AG20443 (cell line): ENCODE data around the gene PTPRE.
A peak's percentile ranks its signal among the peaks of the same experiment; 100 is the strongest.

ENCODE experiments used
- DNase-seq: peaks from one replicate; pipeline ENCODE4 v3.0.0; 2012; ENCODE audit warnings: low spot score, mixed read lengths

Gene PTPRE

DNA sequence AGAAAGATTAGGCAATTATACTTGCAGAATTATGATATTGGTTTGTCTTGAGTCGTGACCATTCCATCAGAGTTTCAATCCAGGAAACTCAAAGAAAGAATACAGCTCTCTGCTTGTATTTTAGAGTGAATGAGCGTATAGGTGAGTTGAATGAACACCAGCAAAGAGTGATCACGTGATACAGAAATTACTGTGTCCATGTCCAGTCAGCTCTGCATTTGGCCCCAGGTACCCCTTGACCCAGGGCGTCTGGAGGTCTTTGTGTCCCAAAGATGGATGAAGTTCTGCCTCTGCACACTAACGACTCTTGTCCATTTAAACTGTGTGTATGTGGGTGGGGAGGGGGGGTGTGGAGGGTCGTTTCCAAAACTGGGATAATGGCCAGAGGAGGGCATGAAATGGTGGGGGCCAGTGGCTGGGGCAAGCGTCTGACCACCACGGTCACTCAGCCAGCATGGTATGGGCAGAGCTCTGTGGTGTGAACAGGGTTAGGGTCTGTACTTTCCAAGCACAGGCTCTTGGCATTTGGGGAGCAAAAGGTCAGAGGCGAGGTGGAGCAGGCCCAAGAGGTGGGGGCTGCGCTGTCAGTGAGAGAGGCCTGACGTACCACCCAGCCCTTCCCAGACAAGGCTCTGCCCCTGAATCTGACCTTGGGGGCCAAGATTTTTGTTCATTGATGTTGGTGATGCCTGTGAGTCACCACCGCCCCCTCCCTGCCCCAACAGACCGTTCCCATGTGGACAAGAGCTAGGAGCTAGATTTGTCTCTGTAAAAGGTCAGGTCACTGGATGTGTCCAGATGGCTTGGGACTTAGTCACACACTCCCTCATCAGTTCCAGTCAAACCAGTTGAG lies 1.4 kb downstream of the PTPRE start:
- peak; percentile 68 for DNase-seq

DNA sequence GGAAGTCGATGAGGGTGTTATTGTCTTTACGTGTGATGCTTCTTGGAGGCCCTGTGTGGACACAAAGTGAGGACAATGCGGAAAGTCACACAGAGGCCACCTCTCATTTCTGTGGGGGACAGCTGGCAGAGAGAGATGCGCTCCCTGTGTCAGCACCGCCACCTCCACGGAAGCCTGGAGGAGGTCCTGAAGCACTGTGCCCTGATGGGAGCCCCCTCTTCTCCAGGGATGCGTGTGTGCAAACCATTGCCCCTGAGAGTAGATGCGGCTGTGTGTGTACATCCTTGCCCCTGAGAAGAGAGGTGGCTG lies 2.0 kb downstream of the PTPRE start:
- no peak for DNase-seq

DNA sequence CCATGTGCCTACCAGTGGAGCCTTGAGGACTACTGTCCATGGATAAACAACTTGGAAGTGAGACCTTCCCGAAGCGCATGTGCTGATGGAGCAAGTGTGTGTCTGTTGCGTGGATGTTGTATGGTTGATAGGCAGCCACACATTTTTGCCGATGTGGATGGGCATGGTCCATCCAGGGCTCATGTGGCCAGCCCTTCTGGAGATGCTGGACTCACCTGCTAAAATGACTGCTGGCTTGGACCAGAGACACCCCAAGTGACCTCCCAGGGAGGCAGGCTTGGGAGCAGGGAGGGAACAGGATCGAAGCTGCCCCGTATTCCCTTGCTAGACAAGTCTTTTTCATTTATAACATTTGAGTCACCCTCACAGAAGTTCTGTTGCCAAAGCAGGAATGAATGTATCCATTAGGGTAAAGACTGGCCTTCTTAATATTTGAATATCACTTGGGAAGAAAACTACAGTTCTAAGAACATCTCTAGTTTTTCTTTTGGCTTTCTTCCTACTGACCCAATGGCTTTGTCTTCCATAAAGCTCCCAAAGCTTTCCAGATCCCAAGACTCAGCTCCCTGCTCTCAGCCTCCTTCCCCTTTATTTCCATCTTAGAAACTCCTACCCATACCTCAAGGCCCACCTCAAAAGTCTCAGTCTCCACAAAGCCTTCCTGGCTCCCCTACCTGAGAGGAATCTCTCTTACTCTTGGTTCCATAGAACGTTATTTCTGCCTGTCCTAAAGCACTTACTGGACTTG lies 3.0 kb downstream of the PTPRE start:
- no peak for DNase-seq

DNA sequence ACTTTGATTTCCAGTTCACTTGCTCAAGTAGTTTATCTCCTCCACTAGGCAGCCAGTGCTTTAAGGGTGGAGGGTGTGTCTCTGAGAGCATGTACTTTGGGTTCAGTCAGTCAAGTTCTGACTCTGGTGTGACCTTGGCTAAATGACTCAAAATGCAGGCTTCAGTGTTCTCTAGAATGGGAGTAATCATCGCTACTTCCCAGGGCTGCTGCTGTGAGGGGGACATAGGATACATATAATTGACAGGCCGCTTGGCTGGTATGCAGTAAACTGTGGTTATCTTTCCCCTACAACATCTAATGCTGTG lies 3.5 kb downstream of the PTPRE start:
- no peak for DNase-seq

DNA sequence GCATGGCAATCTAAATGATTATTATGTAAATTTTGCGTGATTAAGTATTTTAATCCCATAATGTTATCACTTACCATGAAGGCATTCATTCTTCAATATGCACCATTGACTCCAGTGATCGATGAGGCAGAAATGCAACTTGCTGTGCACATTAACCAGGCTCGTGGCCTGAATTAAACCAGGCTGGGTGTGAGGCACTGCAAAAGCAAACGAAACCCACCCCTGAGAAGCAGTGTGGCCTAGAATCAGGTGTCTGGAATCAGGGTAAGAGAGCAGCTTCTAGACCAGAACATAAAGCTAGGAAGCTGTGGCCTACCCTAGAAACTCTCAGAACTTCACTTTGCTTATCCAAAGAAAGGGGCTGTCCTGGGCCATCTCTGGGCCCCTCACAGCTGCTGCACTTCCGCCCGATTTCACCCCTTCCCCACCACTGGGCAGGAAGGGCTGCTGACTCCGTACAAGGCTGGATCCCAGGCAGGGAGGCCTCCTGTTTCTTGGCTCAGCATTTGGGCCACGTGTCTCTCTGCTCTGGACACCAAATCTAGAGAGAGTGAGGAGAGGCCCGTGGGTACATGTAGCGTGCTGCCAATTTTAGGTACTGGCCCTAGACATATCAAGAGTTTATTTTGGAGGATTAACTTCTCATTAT lies 4.4 kb downstream of the PTPRE start:
- DNase-seq = no peak

DNA sequence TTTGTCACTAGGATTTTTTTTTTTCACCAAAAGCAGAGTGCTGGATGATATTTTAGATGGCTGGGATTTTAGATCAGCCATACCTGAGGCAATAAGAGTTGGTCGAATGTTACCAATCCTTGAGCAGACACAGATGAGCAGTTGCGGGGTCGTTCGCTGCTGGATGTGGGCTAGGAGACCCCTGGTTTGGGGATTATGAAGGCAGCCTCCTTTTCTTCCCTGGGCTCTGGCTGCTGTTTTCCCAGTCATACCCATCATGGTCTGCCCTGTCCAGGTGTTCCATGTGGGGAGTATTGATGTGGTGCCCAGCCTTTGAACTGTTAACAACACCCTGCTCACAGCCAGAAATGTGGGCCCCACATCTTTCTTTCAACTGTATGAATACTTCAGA lies 5.0 kb downstream of the PTPRE start:
- no peak for DNase-seq

DNA sequence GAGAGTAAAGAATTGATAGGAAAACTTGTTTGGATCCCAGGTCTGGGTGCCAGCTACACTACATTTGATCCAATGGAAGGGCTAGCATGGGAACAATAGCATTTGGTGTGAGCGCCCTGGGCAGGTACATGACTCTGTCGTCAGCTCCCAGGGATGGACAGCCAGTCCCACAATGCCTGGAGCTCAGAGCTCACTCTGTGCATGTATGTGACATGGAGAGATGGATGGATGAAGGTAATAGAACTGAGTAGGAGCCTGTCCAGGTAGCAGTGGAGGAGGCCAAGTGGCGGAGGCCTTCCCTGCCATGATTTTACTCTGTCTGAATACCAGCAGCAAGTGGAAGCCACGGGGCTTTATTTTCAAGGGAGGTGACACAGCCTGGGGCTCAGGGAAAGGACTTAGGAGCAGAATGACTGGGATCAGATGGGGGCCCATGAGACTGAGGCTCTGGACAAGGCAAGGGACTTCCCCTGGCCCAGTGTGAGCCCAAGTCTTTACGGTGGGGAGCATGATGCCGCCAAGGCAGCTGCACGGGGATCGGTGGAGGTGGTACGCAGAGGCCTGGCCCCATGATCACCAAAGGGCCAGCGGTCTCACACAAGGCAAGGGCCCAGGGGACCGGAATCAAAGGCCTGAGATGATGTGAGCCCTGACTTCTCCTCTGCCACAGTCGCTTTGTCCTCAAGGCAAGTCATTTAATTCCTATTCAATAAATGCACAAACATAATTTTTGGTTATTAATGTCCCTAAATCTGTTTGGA lies 5.9 kb downstream of the PTPRE start:
- no peak for DNase-seq

DNA sequence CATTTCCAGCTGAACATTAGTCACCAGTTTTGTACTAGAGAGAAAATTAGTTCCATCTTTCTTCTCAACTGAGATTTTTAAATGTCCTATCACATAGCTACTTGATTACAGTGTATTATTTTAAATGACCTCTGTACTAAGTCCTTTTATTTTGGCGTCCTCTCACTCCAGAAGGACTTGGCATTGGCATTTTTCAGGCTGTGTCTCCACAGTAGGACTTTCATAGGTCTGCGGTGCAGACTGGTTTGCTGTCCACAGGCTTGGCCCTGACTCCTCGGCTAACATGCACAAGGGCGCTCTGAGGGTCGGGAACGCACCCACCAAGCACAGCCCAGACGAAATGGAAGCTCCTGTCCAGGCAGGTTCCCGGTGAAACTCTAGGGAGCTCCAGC lies 6.5 kb downstream of the PTPRE start:
- no peak for DNase-seq

DNA sequence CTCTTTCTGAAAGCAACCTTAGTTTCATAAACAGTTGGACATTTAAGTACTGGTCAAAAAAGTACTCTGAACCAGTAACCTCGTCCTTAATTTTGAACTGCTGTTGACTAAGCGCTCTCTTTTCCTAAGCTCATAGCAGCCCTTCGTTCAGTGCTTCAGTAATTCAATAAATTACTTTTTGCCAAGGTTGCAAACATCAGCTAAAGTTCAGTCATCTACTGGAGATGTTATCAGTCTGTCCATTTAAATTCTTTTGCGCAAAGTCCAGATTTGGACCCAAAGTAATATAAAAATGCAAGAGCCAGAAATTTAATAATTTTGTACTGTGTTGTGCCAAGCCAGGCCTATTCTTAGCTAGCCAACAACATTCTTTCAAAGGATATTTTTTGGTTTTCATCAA lies 8.4 kb downstream of the PTPRE start:
- DNase-seq = no peak

DNA sequence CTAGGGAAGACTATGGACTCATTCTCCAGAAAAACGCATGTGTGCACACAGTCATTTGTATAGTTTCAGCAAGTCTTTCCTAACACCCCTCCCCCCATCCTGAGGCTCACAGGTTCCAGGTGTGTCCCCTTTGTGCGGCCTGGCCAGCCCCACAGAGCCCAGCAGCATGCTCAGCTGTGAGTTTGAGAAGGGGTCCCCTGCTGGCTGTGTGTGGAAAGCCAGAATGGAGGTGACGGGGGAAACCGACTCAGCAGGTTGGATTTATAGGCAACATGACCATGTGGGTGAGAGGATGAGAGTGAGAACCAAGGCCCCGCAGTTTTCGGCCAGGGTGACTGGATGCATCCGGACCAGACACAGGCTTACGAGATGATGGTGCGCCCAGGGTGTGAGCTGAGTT lies 9.9 kb downstream of the PTPRE start:
- no peak for DNase-seq

DNA sequence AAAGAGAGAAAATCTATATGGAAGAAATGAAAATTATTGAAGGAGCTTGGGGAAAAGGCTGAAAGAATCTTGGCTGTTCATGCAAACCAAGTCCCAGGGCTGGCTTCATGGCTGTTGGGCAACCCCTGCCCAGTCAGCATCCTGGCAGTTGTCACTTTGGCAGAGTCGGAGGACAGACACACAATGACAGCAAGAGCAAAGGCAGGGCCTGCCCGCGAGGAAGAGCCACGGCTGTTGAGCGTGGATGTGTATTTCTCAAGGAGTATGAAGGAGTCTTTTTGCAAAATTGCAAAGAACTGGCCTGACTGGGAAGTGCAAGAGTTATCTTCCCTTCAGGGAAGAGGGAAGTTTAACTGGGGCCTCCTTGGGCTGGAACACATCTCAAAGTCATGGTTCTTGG lies 11.7 kb downstream of the PTPRE start:
- DNase-seq = no peak

DNA sequence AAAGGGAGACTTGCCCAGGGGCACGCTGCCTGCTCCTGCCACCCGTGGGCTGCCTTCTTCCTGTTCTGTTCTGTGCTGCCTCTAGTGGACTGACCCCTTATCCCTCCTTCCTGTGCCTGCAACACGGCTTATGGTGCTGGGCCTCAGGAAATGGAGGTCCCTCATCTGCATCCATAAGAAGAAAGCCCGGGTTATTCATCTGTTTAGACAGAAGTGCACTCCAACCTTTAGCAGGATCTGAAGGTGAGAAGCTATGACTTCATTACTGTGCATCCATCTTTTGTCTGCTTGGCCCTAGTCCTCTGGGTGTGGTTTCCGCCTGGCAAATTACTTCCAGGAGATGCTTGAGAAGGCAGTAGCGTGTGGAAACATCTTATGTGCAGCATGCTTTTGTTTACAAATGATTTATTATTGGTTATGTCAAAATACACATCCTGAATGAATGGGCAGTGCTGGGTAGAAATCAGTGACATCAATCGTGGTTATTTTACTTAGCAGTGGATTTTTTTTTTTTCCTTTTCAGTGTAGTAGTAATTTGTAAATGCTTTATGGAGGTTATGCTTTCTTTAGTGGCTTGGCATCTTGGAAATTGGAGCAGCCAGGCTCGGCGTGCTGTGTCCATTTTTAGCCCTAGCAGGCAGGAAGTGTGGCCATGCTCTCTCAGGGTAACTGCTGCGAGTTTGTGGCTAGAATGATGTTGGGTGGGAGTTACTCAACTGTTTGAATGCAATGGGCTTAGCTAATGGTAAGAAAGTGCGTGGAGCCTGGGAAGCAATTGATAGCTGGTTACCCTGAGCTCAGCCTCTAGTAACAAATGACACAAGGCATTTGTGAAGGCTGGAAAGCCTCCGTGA lies 12.7 kb downstream of the PTPRE start:
- DNase-seq = peak; percentile 73

DNA sequence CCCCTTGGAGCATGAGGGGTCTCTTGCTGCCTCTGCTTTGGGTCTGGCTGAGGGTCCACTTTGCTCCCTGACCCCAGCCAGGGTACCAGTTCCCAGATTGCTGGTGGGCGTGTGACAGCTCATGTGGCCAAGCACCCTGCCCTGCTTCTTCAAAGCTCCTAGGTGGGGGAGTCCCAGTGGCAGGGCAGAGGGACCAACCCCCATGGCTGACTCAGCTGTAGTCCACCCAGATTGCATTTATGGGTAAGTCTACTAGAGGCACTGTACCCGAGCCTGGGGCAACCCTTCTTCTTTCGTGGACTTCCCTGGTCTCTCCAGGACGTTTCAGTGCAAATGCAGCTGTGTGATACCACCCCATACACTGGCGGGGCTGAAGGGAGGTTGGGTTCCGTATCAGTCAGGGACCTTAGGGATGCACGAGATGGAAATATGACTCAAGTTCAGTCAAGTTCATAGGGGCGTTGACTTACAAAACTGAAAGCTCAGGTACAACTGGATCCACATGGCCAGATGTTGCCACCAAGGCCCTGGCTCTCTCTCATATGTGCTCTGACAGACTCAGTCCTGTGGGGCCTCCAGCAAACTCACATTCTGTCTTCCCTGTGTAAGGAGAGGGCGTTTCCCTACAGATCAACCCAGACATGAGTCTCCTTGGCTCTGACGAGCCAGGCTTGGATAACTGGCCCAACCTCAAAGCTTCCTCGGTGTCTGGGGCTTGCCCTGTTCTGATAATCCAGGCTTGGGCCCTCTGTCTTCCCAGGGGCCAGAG lies 13.6 kb downstream of the PTPRE start:
- DNase-seq = no peak

DNA sequence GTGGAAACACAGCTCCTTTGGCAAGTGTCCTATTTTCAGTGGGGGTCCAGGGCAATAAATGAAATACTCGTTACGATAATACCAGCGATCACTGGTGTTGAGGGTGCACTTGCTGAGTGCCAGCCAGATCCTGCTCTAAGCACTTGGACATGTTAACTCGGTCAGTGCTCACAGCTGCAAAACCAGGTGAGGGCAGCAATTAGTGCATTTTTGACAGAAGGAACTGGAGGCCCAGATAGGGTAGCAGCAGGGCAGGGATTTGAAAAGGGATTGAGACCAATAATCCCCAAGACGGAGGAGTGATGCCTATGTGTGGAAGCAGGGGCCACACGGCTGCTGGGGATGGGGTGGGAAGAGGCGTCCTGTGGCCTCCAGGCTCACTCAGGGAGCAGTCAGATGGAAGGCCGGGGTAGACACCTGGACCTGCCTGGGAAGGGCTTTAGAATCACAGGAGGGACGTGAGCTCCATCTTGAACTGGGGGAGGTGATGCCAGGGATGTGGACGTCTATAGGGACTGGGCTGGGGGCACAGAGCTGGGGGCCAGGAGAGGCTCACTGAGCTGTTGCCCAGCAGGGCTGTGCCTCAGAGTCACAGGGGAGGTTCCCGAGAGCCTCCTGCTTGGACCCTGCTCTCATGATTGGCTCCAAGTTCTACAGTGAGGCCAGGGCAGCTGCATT lies 14.3 kb downstream of the PTPRE start:
- DNase-seq = no peak

DNA sequence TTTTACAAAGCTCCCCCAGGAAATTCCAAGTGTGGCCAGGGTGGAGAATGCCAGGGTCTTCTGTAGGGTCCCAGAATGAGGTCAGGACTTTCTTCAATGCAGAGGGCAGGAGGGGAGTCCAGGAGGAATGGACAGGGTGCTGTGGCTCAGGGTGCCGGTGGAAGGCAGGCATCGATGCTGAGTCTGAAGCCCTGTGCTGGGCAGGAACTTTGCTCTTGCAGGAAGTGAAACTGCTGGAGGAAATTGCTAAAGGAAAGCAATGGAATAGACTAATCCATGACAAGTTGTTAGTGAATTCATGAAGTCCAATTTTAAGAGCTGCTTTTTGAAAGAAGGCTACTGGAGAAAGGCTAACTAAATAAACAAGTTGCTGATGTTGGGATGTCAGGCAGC lies 14.8 kb downstream of the PTPRE start:
- DNase-seq = no peak

DNA sequence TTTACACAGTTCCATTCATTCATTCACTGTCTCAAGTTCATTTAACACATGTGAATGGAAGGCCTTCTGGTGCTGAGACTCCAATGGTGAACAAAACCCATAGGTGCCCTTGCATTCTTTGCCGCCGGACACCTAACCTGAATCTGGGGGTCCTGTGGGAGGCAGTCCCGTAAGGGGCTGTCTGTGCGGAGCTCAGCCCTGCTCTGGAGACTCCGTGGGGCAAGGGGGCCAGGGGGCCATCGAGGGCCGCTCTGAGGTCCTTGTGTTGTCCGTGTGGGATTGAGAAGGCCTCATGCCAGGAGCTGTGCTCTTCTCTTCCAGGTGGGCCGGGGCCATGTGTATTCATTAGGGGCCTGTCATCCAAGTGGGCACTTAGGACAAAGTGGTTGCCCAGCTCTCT lies 15.3 kb downstream of the PTPRE start:
- no peak for DNase-seq

DNA sequence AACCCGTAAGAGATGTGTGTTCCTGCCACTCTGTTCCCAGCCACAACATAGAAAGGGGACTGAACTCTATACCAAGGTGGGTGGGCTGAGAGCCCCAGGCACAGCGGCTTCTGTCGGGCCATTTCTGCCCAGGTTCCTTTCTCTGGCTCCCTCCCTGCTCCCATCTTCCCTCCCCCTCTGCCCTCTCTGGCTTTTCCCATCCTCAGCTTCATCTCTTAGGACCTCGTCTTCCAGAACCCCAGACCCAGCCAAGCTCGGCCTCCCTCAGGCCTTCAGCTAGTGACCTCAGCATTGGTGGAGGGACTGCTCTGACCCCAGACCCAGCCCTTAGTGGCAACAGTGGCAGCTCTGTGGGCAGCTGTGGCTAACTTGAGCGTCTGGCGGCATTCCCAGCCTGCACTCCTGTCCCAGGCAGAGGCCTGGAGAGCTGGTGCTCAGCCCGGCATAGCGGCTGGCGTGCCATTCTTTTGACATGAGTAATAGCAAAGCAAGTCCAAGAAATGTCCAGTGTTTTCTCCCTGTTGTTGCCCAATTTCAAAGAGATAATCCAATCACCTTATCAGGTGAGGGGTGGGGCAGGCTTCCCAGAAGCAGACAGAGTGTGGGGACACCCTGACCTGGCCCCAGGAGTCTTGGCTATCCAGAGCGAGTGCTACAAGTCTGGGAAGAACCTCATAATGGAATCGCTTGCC lies 15.9 kb downstream of the PTPRE start:
- peak; percentile 61 for DNase-seq

DNA sequence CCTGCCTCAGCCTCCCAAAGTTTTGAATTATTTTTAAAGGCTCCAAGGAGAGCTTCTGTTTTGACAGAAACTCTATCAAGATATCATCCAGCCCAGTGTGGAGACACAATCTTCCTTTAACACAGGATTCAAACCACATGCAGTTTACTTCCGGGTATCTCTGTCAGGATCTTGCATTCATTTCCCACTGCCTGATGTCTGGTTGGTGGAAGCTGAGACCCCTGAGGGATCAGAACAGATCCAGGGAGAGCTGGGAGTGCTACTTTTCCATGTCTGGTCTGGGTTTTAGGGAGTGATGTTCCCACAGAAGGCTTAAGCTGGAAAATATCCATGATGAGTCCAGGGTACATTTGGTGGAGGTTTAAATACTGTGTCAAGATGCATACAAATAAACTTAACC lies 16.7 kb downstream of the PTPRE start:
- DNase-seq = no peak

DNA sequence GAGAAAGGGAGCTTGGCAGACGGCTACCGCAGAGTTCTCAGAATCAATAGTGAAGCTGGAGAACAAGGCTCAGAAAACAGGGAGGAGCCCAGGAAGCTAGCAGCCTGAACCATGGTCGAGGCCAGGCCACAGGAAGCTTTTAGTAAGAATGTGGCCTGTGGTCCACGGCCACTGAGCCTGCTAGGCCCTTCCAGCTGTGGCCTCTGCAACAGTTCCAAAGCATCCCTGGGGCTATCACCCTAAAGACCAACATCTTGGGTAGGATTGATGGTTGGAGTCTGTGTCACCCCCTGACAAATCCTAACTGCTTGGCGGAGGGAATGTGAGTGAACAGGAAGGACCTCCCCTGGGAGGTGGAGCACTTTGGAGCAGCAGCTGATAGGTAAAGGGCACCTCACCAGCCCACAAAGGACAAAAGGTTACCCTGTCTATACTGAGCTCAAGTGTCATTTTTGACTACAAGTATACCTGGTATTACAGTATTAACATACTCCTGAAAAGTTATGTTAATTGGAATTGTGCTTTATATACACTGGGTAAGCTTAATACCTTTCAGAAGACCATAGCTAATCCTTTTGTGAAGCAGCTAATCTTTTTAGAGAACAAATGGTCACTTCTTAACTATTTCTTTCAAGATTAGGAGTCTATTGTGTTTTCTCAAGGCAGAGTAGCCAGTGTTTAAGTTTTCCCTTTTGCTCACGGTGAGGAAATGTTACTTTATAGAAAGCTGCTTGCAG lies 18.7 kb downstream of the PTPRE start:
- no peak for DNase-seq
